ENCODE results near the gene INSYN2B.

DNA sequence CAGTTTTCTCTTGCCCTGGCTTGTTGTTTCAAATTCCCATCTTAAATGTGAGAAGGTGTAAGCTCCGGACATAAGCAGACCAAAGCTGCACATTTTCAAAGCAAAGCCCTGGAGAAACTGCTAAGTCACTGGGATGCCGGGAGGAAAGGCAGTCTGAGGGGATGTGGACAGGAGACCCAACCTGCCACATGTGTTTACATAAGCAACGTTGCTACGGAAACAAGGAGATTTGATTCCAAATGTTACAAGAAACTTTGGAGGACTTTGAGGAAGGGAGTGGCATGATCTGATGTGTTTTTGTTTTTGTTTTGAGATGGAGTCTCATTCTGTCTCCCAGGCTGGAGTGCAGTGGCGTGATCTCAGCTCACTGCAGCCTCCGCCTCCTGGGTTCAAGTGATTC, 25.7 kb upstream of the INSYN2B start:
- TF ChIP-seq, protein P1, sequence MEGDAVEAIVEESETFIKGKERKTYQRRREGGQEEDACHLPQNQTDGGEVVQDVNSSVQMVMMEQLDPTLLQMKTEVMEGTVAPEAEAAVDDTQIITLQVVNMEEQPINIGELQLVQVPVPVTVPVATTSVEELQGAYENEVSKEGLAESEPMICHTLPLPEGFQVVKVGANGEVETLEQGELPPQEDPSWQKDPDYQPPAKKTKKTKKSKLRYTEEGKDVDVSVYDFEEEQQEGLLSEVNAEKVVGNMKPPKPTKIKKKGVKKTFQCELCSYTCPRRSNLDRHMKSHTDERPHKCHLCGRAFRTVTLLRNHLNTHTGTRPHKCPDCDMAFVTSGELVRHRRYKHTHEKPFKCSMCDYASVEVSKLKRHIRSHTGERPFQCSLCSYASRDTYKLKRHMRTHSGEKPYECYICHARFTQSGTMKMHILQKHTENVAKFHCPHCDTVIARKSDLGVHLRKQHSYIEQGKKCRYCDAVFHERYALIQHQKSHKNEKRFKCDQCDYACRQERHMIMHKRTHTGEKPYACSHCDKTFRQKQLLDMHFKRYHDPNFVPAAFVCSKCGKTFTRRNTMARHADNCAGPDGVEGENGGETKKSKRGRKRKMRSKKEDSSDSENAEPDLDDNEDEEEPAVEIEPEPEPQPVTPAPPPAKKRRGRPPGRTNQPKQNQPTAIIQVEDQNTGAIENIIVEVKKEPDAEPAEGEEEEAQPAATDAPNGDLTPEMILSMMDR (conservative IDR thresholded peaks at IDR 0.05; ENCODE audit: low read depth, low read length) = no peak
- no peak for TF ChIP-seq EZH2 (IDR thresholded peaks at IDR 0.05; ENCODE audit: borderline replicate concordance, low read depth, low read length, poor library complexity, severe bottlenecking)

Data from A673 (cell line).